Ramos (cell line): Measurements from ENCODE around the gene P3H2.

ENCODE experiments used
- in situ Hi-C: fragments of 300-500 bp; cut with MboI; formaldehyde crosslinking; loops from one replicate; pipeline ENCODE4 v1.14.3; 2022; ENCODE audit warnings: low sequenced_read_pairs; ENCODE audit not compliant: unreplicated experiment

P3H2 gene

DNA sequence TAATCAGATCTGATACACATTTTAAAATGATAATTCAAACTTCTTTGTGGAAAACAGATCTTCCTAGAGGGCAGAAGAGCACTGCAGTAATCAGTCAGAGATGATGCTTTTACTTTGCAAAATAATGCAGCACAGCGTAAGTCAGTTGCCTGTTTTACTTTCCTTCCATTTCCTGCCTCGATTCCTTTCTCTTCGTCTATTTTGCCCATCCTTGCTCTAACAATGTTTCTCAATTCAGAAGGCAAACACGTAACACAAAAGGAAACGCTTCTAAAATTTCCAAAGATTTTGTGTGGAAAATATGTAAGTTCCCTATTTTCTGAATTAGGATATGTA, 119.9 kb downstream of the P3H2 start:
- in situ Hi-C loops = no loop called here

- in situ Hi-C loops = no loop called here
Observed at GRCh38 chr3:190000187-190000860, 120.4 kb downstream of the P3H2 start.

DNA sequence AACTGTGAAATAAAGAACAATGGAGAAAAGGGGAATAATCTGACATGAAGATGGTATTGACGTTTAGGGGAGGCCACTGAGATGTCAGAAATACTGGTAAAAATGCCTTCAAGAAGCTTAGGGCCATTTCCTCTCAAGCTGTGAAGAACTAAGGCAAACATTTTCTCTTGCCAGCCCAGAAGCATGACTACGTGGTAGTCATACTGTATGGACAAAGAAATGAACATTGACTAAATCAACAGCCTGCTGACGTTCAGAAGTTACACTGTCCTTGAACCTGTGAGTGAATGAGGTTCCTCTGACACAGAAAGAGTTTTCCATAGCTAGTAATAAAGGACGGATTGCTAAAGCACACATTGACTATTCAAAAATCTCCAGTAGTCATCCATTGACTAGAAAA, 121.0 kb downstream of the P3H2 start:
- in situ Hi-C loops = no loop called here

- in situ Hi-C loops = no loop called here
Observed at GRCh38 chr3:189995129-189995528, 125.6 kb downstream of the P3H2 start.

- in situ Hi-C loops = no loop called here
Observed at GRCh38 chr3:189990826-189991225, 129.9 kb downstream of the P3H2 start.

DNA sequence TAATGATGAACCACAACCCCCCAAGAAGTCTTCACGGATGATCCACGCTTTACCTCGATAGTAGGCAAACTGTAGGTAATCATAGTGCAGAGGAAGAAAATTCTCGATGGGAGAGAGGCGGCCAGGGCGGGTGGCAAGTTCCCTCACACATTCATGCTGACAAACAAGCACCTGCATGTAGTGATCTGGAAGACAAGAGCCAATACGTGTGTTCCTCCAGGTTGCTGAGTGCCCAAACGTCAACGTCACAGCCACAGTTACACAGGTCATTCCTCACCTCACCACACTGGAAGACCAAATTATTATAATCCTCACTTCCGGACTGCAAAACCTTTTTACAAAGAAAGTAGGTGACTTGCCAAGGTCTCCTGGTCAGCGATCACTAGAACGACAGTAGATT, 131.8 kb downstream of the P3H2 start:
- in situ Hi-C loops = no loop called here

DNA sequence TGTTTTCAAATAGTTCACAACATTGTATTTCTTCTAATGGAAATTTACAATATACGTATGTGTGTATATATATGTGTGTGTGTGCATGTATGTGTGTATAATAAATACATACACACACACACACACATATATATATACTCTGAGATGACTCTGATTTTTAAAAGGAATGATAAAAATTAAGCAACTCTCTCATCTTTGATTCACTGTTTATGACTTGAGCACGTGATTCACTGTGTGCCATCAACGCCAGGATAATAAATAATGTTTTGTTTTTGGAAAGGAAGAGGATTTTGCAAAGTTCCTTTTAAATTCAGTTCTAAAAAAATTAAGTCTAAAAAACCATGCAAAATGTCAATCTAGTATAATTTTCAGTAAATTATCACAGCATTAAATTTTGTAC, 132.4 kb downstream of the P3H2 start:
- in situ Hi-C loops = no loop called here

DNA sequence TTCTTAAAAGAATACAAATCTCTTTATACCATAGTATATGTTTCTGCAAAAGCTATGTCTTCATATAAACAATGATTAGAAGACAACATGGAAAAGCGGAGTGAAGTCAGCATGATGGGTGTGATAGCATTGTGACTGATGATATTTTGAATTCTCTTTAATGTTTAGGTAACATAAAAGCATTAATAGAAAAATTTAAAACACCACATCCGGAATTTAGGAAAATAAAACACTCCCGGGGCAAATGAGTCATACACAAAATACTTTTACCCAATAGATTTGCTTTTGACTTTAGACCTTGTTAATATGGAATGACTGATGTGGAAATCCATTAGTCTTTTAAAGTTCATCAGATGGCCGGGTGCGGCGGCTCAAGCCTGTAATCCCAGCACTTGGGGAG, 134.7 kb downstream of the P3H2 start:
- in situ Hi-C loops = no loop called here

- in situ Hi-C loops = no loop called here
Observed at GRCh38 chr3:189983612-189984011, 137.1 kb downstream of the P3H2 start.

- in situ Hi-C loops = no loop called here
Observed at GRCh38 chr3:189982321-189982945, 138.3 kb downstream of the P3H2 start.

GRCh38 chr3:189981668-189982067, 139.0 kb downstream of the P3H2 start:
- in situ Hi-C loops = no loop called here

- in situ Hi-C loops = no loop called here
Observed at GRCh38 chr3:189978753-189979152, 141.9 kb downstream of the P3H2 start.

DNA sequence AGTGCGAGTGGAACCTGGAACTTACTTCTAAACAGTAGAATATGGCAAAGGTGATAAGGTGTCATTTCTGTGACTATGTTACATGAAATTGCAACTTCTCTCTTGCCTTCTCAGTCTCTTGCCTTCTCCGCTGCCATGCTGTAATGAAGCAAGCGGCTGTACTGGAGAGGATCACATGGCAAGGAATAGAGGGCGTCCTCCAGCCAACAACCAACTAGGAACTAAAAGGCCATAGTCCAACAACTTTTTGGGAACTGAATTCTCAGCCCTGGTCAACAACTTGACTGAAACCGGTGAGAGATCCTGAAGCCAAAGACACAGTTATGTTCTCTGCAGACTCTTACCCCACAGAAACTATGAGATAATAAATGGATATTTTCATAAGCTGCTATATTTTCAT, 143.5 kb downstream of the P3H2 start:
- in situ Hi-C loops = no loop called here

DNA sequence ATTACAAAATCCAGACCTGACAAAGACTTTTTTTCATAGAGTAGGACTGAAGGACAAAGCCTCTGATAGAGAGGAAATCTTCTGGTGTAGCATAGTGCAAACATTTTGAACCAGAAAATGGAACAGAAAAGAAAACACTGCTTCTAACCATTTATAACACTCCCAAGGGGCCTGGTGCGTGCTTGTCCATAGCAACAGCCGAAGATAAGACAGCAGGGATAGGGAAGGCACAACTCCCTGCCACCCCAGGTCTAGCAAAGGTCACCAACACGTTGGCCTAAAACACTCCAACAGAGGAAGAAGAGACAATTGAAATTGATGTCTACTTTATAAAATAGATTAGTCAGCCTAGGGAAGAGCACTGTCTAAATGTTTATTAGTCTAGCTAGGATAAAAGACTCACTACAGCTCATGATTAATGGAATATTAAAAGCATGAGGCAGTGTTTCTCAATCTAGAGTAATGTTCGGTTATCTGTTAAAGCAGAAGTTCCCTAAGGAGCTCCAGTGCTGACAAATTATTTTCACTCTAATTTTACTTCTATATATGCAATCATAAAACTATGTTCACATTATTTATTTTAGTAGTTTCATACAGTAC, 145.2 kb downstream of the P3H2 start:
- in situ Hi-C loops = no loop called here

- in situ Hi-C loops = no loop called here
Observed at GRCh38 chr3:189974359-189974758, 146.3 kb downstream of the P3H2 start.

GRCh38 chr3:189967254-189967865, 153.3 kb downstream of the P3H2 start:
- in situ Hi-C loops = no loop called here

GRCh38 chr3:189966843-189967242, 153.9 kb downstream of the P3H2 start:
- in situ Hi-C loops = no loop called here

DNA sequence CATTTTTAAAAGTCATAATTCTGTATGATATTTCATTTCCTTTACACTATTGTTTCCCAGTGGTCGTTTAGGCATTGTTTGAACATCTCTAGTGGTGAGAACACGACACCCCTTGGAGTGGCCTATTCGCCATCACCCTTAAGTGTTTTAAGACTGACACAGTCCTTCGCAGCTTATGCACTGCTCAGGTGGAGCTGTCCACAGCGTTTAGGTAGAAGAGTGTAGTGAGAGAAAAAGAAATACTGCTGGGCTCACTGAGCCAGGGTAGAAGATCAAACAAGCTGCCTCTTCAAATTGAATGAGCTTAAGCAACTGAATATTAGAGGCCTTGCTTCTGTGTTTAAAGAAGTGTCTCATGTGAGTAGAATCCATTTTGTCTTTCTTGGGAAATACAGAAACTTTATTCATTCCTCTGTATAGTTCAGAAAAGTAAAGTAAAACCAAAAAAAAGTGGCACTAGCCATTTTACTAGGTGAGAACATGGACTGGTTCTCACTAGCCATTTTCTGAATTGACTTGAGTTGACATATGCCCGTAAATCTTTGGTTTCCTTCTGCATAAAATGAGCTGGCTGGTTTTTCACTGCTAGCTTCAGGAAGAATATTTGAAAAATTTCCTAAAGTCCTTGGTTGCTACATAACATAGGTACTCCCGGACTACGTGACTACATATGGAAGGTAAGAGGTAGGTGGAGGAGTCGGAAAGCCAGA, 155.9 kb downstream of the P3H2 start:
- in situ Hi-C loops = no loop called here

GRCh38 chr3:189962466-189962865, 158.2 kb downstream of the P3H2 start:
- in situ Hi-C loops = no loop called here

DNA sequence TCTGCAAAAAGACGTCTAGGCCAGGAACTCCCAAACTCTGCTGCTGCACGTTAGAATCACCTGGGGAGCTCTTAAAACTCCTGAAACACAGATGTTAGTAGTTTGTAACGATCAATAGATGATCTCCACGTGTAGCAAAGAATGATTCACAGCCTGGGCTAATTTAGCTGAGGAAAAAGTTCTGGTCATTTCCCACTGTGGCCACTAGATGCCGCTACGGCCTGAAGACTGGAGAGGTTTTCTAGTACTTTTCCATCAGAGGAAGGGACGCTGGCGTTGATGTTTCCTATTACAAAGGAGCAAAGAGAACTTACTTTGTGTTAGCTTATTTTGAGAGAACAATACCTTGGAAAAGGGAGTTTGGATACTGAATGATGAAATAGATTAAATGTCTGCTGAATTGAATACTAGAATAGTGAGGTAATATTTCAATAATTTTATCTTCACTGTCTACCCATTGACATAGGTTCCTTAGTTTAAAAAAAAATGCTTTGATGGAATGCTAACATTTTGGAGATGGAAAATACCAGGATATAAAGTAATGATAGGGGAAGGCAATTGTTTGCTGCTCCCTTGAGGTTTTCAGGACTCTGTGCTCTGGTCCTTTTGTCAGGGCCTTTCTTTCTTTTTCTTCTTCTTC, 159.1 kb downstream of the P3H2 start:
- in situ Hi-C loops = no loop called here
